Measurements from ENCODE around the gene ADCY6.

DNA sequence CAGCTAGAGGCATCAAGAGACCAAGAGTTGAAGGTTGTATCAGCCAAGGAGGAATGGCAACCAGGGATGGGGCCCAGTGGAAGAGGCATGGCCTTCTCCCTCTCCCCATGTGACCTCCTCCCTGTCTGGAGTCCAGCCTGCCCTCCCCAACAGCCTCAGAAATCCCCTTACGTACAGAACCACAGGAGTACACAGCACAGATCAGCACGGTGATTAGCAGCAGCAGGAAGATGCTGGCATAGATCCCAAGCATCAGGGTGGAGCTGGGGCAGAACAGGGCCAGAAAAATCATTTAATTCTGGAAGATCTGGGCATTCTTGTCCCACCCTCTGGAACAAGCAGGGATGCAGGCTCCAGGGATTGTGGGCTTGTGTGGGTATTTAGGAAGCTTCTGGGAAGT, 14.4 kb downstream of the ADCY6 start:
- TF ChIP-seq POLR2AphosphoS5 (IDR thresholded peaks at IDR 0.05; ENCODE audit: low read depth, low read length) (no peak), POLR2A (IDR thresholded peaks at IDR 0.05; ENCODE audit: low read depth, low read length) (no peak), TAF1 (IDR thresholded peaks at IDR 0.05; ENCODE audit: low read depth, low read length) (no peak), PAX5 (IDR thresholded peaks at IDR 0.05; ENCODE audit: insufficient read depth, low read length, severe bottlenecking) (no peak), SPI1 (IDR thresholded peaks at IDR 0.05; ENCODE audit: low read depth, low read length) (no peak), POU2F2 (IDR thresholded peaks at IDR 0.05; ENCODE audit: low read depth, low read length) (no peak)

Data from GM12891 (cell line).